Naive thymus-derived CD4-positive, alpha-beta T cell (primary cell): ENCODE measurements around the gene NRF1. TPM values are rescaled to one million over a fixed set of nuclear protein-coding genes. Genes with fewer than 3 reads are reported as not detected.

Experiments used
- ATAC-seq: fragments of 150-1000 bp; cut with Tn5 transposase; 2 replicates; pipeline ENCODE4 v1.10.0; 2021; ENCODE audit warnings: mild to moderate bottlenecking, moderate library complexity
- CTCF ChIA-PET: fragments of 350-600 bp; sonication (Branson Sonifier 250); formaldehyde crosslinking; loops from one replicate; lab custom pipeline; 2021; ENCODE audit warnings: antibody characterized with exemption; lab: Charles Lee
- POLR2A ChIA-PET: fragments of 350-600 bp; sonication (Branson Sonifier 250); formaldehyde crosslinking; loops from one replicate; lab custom pipeline; 2021; ENCODE audit warnings: antibody characterized with exemption, inconsistent platforms; lab: Charles Lee
- DNase-seq, 9 donors: peaks; one replicate each; pipeline versions ENCODE4 v3.0.0 to v3.0.0-alpha.2; 2020 to 2022; ENCODE audit warnings: mixed read lengths in 1 of 9
- H3K27ac ChIP-seq: one replicate; pipeline ENCODE4 v1.7.0; 2013; ENCODE audit warnings: mild to moderate bottlenecking, low read depth, low read length, moderate library complexity
- H3K27me3 ChIP-seq, 2 donors: one replicate each; pipeline ENCODE4 v1.7.0; 2013; ENCODE audit warnings: low read length in 2 of 2, mild to moderate bottlenecking in 2 of 2, moderate library complexity in 2 of 2; ENCODE audit not compliant: control insufficient read depth in 2 of 2, insufficient read depth in 2 of 2
- H3K36me3 ChIP-seq, 3 experiments: 1 replicate in 2 of 3; 2 replicates in 1 of 3; pipeline ENCODE4 v1.7.0; 2013; ENCODE audit warnings: low read length in 3 of 3, mild to moderate bottlenecking in 3 of 3, moderate library complexity in 1 of 3; ENCODE audit not compliant: insufficient read depth in 3 of 3, control insufficient read depth in 2 of 3
- H3K4me1 ChIP-seq, 2 donors: one replicate each; pipeline ENCODE4 v1.7.0; 2013; ENCODE audit warnings: low read length in 2 of 2, mild to moderate bottlenecking in 2 of 2, moderate library complexity in 1 of 2; ENCODE audit not compliant: control insufficient read depth in 2 of 2, insufficient read depth in 2 of 2
- H3K4me3 ChIP-seq: 2 replicates; pipeline ENCODE4 v1.7.0; 2013; ENCODE audit warnings: mild to moderate bottlenecking, low read length
- H3K9me3 ChIP-seq, 3 experiments: 1 replicate in 2 of 3; 2 replicates in 1 of 3; pipeline ENCODE4 v1.7.0; 2013; ENCODE audit warnings: low read length in 3 of 3; ENCODE audit not compliant: control insufficient read depth in 2 of 3
- H3K27ac Mint-ChIP-seq, 9 donors: one replicate each; pipeline ENCODE4 v1.8.0; 2020 to 2022; ENCODE audit warnings: mixed read lengths in 9 of 9, mild to moderate bottlenecking in 8 of 9, moderate library complexity in 5 of 9, inconsistent platforms in 2 of 9
- H3K27me3 Mint-ChIP-seq, 5 donors: one replicate each; pipeline ENCODE4 v1.8.0; 2021 to 2022; ENCODE audit warnings: mixed read lengths in 5 of 5, mild to moderate bottlenecking in 1 of 5
- H3K36me3 Mint-ChIP-seq, 5 donors: one replicate each; pipeline ENCODE4 v1.8.0; 2020 to 2022; ENCODE audit warnings: mixed read lengths in 5 of 5, mild to moderate bottlenecking in 3 of 5, inconsistent platforms in 1 of 5
- H3K4me1 Mint-ChIP-seq, 7 donors: one replicate each; pipeline ENCODE4 v1.8.0; 2020 to 2022; ENCODE audit warnings: mixed read lengths in 7 of 7, mild to moderate bottlenecking in 3 of 7, inconsistent platforms in 1 of 7
- H3K4me3 Mint-ChIP-seq, 10 donors: one replicate each; pipeline ENCODE4 v1.8.0; 2020 to 2022; ENCODE audit warnings: mild to moderate bottlenecking in 10 of 10, mixed read lengths in 10 of 10, moderate library complexity in 6 of 10, inconsistent platforms in 2 of 10
- H3K9me3 Mint-ChIP-seq, 11 donors: one replicate each; pipeline ENCODE4 v1.8.0; 2020 to 2022; ENCODE audit warnings: mixed read lengths in 11 of 11, mild to moderate bottlenecking in 4 of 11, inconsistent platforms in 1 of 11, moderate library complexity in 1 of 11
- intact Hi-C, 2 donors: fragments of 100-400 bp; cut with micrococcal nuclease; formaldehyde crosslinking; loops; one replicate each; pipeline ENCODE4 v1.15.1; 2023
- polyA plus RNA-seq, 2 donors: library from polyadenylated mRNA; unstranded; fragments of 300-500 nt; fragmentation: Illumina TruSeq; gene quantifications; one replicate each; pipeline ENCODE4 v1.2.3, GENCODE V29; 2021
- total RNA-seq, 6 experiments: library from RNA in 5 of 6; stranded (reverse) in 5 of 6; gene quantifications; 1 replicate in 5 of 6; 2 replicates in 1 of 6; pipeline ENCODE4 v1.2.3 and lab custom pipeline; 2021 to 2026

NRF1 gene
- total and polyA plus RNA-seq, 7 experiments from 2014 or later, result 24.7 to 49.3 (median 35.3) TPM

DNA sequence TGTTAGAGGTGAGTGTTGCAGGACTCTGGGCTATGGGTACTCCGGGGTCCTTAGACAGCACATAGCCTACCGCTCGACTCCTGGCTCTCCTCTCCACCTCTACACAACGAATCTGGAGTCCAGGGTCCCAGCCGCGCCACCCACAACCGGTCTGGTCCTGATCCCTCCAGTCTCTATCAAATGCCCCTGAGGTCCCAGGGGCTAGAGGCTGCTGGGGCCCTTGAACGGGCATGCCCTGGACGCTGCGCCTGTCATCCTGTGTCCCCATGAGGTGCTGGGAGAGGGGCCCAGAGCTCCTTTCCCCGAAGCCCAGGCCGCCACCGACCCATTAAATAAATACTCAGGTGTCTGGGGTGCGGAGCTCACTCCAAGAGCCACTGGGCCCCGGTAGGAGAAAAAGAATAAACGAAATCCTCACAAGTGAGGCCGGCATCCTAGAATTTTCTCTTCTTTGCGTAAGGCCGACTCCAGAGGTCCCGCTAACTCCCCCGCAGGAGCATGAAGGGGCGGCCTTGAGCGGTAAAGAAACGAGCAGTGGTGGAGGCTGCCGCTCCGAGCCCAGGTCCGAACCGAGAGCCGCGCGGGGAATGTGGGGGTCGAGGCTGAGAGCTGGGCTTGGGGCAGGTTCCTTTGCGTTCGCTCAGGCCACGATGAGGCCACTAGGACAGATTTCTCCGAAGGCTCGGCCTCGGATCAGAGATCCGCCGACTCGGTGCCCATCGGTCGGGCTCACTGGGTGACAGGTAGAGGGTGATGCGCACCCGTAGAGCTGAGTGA is 166.7 kb downstream of the NRF1 start:
- intact Hi-C loops, result no loop called here
- Histone ChIP-seq H3K4me1 (peaks cover 16 to 36% of the 10 kb centered on the region in 2 donors), H3K9me3 (no peaks in the 10 kb centered on the region), H3K27me3 (peaks cover 12 to 32% of the 10 kb centered on the region in 2 donors), H3K36me3 (no peaks in the 10 kb centered on the region), H3K27ac (no peak overlapping the region), H3K4me3 (no peak overlapping the region)
- Mint-ChIP-seq H3K4me3 (peak overlapping the region in 8 of 10 donors; percentile 10 to 87 (median 47)), H3K4me1 (peaks cover 16 to 30% (median 26%) of the 10 kb centered on the region in 7 donors), H3K9me3 (peaks cover 0 to 4% (median 0%) of the 10 kb centered on the region in 11 donors), H3K27ac (no peak overlapping the region), H3K36me3 (no peaks in the 10 kb centered on the region), H3K27me3 (peaks cover 32 to 64% (median 35%) of the 10 kb centered on the region in 5 donors)
- DNase-seq, result no peak
- ChIA-PET POLR2A (no interaction called here), CTCF (no interaction called here)
- ATAC-seq, result no peak

- Histone ChIP-seq H3K27me3 (peaks cover 16 to 41% of the 10 kb centered on the region in 2 donors), H3K27ac (no peak overlapping the region), H3K4me3 (no peak overlapping the region), H3K4me1 (peaks cover 16 to 41% of the 10 kb centered on the region in 2 donors), H3K9me3 (no peaks in the 10 kb centered on the region), H3K36me3 (no peaks in the 10 kb centered on the region)
- CTCF ChIA-PET, result no interaction called here
- Mint-ChIP-seq H3K27ac (no peak overlapping the region), H3K4me1 (peaks cover 21 to 35% (median 31%) of the 10 kb centered on the region in 7 donors), H3K9me3 (peaks cover 0 to 4% (median 0%) of the 10 kb centered on the region in 11 donors), H3K27me3 (peaks cover 37 to 70% (median 41%) of the 10 kb centered on the region in 5 donors), H3K36me3 (no peaks in the 10 kb centered on the region), H3K4me3 (peak overlapping the region in 8 of 10 donors; percentile 9 to 87 (median 47))
- DNase-seq (peak in 1 of 9 donors; percentile 42), ATAC-seq (no peak)
- POLR2A ChIA-PET, result no interaction called here
- intact Hi-C loops, result no loop called here
Measured at GRCh38 chr7:129778770-129779601, 167.5 kb downstream of the NRF1 start.

DNA sequence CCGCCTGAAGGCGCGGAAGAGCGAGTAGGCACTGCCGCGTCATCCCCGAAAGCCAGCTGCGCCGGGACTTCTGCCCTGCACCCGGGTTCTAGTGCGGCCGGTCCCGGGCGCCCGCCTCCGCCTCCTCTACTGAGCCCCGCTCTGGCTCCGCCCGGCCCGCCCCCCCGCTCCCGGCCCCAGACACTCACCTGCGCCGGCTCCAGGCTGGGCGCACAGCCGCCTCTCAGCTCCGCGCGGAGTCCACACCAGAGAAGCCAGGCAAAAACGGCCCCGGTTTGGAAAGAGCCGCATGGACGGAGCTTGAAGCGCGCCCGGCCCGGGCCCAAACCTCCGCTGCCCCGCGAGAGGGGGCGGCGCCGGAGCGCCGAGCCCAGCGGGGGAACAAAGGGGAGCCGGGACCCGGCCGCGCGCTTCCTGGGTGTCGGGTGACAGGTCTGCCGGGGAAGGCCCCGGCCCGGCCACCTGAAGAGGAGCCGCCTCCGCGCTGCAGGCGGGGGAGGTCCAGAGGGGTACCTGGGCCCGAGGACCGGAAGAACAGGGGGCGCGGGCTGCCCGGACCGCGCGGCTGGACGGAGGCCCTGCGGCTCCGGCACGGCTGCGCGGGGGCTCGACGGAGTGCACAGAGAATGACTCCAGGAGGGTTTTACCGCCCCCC is 168.2 kb downstream of the NRF1 start:
- POLR2A ChIA-PET, result no interaction called here
- H3K27ac ChIP-seq, result no peak overlapping the region
- peak; percentile 23 for ATAC-seq

GRCh38 chr7:129780257-129780973 is 168.9 kb downstream of the NRF1 start:
- Mint-ChIP-seq H3K36me3 (peaks cover 0 to 2% (median 0%) of the 10 kb centered on the region in 5 donors), H3K4me3 (peak overlapping the region; percentile 44 to 91 (median 77)), H3K27me3 (peaks cover 39 to 78% (median 48%) of the 10 kb centered on the region in 5 donors), H3K4me1 (peaks cover 24 to 42% (median 36%) of the 10 kb centered on the region in 7 donors), H3K27ac (no peak overlapping the region), H3K9me3 (peaks cover 0 to 7% (median 0%) of the 10 kb centered on the region in 11 donors)
- no peaks in the 10 kb centered on the region for H3K36me3 ChIP-seq
- H3K4me1 ChIP-seq, result peaks cover 21 to 51% of the 10 kb centered on the region in 2 donors
- H3K4me3 ChIP-seq, result peak overlapping the region; percentile 47
- POLR2A ChIA-PET, result no interaction called here
- H3K9me3 ChIP-seq, result no peaks in the 10 kb centered on the region
- H3K27me3 ChIP-seq, result peaks cover 25 to 53% of the 10 kb centered on the region in 2 donors
- intact Hi-C loops, result loop anchor here (2.0 to 5.0 kb wide), 2 partner anchors 44 to 172 kb away; partner anchors contain the start of gene UBE2H (in 1 of the 2)
- ATAC-seq (peak; percentile 81), DNase-seq (peak in 6 of 9 donors; percentile 23 to 71 (median 38))
- CTCF ChIA-PET, result interaction anchor here (1.2 kb wide), 1 partner anchor 8 kb away, joined by 3 read pairs; no protein-coding TSS in a partner anchor
- no peak overlapping the region for H3K27ac ChIP-seq

More for the DNA sequence above, 168.2 kb downstream of the NRF1 start:
- intact Hi-C loops, result loop anchor here (2.0 to 5.0 kb wide), 2 partner anchors 45 to 173 kb away; partner anchors contain the start of gene UBE2H (in 1 of the 2)
- Mint-ChIP-seq H3K36me3 (no peaks in the 10 kb centered on the region), H3K4me1 (peaks cover 21 to 35% (median 31%) of the 10 kb centered on the region in 7 donors), H3K9me3 (peaks cover 0 to 4% (median 0%) of the 10 kb centered on the region in 11 donors), H3K27me3 (peaks cover 37 to 77% (median 41%) of the 10 kb centered on the region in 5 donors), H3K27ac (no peak overlapping the region), H3K4me3 (peak overlapping the region in 3 of 10 donors; percentile 16 to 87 (median 29))
- Histone ChIP-seq H3K36me3 (no peaks in the 10 kb centered on the region), H3K9me3 (no peaks in the 10 kb centered on the region), H3K4me3 (peak overlapping the region; percentile 47), H3K27me3 (peaks cover 18 to 46% of the 10 kb centered on the region in 2 donors), H3K4me1 (peaks cover 16 to 44% of the 10 kb centered on the region in 2 donors)
- peak in 1 of 9 donors; percentile 18 for DNase-seq
- CTCF ChIA-PET, result interaction anchor here (1.2 kb wide), 1 partner anchor 9 kb away, joined by 3 read pairs; no protein-coding TSS in a partner anchor

DNA sequence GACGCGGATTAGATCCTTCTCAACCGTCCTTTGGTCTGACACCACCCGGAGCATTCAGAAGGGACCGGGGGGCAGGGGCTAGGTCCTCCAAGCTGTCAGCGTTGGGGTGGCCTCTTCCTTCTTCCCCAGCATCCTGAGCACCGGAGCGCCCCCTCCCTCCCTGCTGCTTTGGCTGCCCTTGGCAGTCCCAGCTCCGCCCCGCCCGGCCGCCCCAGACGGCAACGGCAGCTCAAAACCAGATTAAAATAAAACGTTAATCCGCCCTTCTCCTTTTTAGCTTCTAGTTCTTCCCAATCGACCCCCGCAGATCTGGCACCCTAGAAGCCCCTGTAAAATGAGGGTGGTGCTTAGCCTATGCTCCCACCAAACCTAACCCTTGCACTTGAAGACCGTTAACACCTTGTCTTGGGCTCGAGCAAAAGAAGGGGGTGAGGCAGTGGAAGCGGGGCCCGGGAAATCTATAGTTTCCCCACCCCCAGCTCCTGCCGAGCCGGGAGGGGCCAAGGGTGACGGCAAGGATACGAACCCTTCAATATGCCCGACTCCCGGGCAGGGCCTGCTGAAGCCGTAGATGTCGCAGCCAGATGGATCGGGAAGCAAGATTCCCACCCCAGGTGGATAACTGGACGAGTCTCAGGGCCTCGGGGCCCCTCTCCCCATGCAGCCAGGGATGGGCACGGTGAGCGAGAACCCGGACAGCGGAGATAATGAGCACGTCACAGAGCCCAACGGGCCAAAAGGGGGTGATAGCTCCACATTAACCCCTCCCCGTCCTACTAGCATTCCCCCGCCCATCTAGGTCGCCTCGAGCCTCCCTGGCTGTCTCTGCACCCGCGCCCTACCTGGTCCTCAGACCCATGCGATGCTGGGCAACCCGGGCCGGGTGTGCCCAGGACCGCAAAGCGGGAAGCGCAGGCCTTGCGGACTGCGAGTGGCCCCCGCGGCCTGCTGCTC is 169.7 kb downstream of the NRF1 start:
- Histone ChIP-seq H3K4me1 (peaks cover 23 to 57% of the 10 kb centered on the region in 2 donors), H3K4me3 (peak overlapping the region; percentile 47), H3K27me3 (peaks cover 26 to 60% of the 10 kb centered on the region in 2 donors), H3K36me3 (no peaks in the 10 kb centered on the region), H3K9me3 (no peaks in the 10 kb centered on the region), H3K27ac (no peak overlapping the region)
- peak in 2 of 9 donors; percentile 13 to 46 for DNase-seq
- Mint-ChIP-seq H3K4me1 (peaks cover 30 to 50% (median 44%) of the 10 kb centered on the region in 7 donors), H3K27ac (peak overlapping the region in 4 of 9 donors; percentile 39 to 72 (median 58)), H3K36me3 (peaks cover 0 to 4% (median 0%) of the 10 kb centered on the region in 5 donors), H3K9me3 (peaks cover 0 to 9% (median 0%) of the 10 kb centered on the region in 11 donors), H3K4me3 (peak overlapping the region; percentile 80 to 91 (median 84)), H3K27me3 (peaks cover 47 to 79% (median 56%) of the 10 kb centered on the region in 5 donors)
- ATAC-seq, result no peak
- ChIA-PET POLR2A (interaction anchor here (0.6 kb wide), 1 partner anchor 152 kb away, joined by 3 read pairs; no protein-coding TSS in a partner anchor), CTCF (interaction anchor here (1.2 kb wide), 1 partner anchor 8 kb away, joined by 3 read pairs; no protein-coding TSS in a partner anchor)
- intact Hi-C loops, result loop anchor here (2.0 to 5.0 kb wide), 2 partner anchors 44 to 171 kb away; partner anchors contain the start of gene UBE2H (in 1 of the 2)
